GM21360 (cell line): Measurements from ENCODE around the gene TMEM61.
A peak's percentile ranks its signal among the peaks of the same experiment; 100 is the strongest.
"Not testable (repeated sequence)": the region's sequence is repeated elsewhere in the genome, so short reads cannot be mapped to it uniquely, and the experiment has no call there.

ENCODE experiments used
- ATAC-seq: cut with Tn5 transposase; IDR thresholded peaks from one replicate; pipeline ENCODE4 v1.9.1; 2021; ENCODE audit warnings: mild to moderate bottlenecking, moderate library complexity; ENCODE audit not compliant: unreplicated experiment

The TMEM61 gene

GRCh38 chr1:54980528-54981241 is at the start of gene TMEM61:
TMEM61 (plus strand) TSS chr1:54980628; CDS start chr1:54981066, 438 bp downstream.
- ATAC-seq: no peak

- no peak for ATAC-seq
These were observed 49.1 kb upstream of the TMEM61 start for GRCh38 chr1:54931275-54931840.

DNA sequence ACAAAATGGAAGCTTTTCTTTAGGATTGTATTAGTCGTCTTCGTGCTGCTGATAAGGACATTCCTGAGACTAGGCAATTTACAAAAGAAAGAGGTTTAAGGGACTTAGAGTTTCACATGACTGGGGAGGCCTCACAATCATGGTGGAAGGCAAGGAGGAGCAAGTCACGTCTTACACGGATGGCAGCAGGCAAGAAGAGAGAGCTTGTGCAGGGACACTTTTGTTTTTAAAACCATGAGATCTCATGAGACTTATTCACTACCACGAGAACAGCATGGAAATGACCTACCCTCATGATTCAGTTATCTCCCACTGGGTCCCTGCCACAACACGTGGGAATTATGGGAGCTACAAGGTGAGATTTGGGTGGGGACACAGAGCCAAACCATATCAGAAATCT is 46.3 kb upstream of the TMEM61 start:
- not testable (repeated sequence) for ATAC-seq

- ATAC-seq: no peak
These were observed 45.6 kb upstream of the TMEM61 start for GRCh38 chr1:54934869-54935268.

GRCh38 chr1:54936791-54937190 is 43.6 kb upstream of the TMEM61 start:
- no peak for ATAC-seq

DNA sequence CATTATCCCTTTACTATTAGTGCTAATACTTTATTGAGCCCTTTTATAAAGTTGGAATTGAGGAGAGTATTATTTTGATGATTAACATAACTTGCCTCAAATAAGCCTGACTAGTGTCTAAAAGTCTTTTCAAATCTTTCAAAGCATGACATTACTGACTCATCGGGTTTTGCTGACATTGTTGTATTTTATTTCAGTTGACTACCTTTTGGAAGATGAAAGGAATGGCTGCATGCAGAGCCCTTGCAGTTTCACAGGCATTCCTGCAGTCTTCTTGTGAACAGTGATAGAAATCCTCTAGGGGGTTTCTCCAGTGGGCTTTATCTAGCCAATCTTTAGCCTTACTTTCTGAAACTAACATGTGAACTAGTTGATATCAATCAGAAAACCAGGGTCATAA is 43.0 kb upstream of the TMEM61 start:
- no peak for ATAC-seq

DNA sequence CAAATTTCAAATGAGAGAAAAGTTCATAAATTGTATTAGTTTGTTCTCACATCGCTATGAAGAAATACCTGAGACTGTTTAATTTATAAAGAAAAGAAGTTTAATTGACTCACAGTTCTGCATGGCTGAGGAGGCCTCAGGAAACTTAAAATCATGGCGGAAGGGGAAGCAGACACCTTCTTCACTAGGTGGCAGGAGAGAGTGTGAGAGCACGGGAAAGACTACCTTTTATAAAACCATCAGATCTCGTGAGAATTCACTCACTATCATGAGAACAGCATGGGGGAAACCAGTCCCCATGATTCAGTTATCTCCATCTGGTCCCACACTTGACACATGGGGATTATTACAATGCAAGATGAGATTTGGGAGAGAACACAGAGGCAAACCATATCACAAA is 41.5 kb upstream of the TMEM61 start:
- ATAC-seq: not testable (repeated sequence)

DNA sequence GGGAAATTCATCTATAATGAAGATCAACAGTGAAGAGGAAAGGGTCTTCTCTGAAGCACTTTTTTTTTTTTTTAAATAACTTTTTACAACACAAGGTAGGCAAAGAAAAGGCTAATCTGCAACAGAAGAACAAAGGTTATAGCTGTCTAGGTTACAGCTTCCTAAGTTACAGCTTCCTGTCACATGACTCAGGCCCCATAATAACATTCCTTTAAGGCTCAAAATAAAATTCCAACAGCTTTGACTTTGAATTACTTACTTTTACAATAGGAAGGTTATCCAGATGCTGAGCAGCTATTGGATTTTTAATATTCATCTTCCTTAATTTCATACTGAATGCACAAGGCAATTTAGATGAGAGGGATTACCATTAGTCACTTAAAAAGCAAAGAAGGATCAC is 40.4 kb upstream of the TMEM61 start:
- ATAC-seq: no peak

DNA sequence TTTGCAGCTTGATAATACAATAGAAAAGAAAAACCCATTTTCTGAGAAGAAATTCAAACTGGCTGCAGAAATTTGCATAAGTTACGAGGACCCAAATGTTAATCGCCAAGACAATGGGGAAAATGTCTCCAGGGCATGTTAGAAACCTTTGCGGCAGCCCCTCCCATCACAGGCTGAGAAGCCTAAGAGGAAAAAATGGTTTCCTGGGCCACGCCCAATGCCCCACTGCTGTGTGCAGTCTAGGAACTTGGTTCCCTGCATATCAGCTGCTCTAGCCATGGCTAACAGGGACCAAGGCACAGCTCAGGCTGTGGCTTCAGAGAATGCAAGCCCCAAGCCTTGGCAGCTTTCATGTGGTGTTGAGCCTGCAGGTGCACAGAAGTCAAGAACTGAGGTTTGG is 37.5 kb upstream of the TMEM61 start:
- no peak for ATAC-seq

DNA sequence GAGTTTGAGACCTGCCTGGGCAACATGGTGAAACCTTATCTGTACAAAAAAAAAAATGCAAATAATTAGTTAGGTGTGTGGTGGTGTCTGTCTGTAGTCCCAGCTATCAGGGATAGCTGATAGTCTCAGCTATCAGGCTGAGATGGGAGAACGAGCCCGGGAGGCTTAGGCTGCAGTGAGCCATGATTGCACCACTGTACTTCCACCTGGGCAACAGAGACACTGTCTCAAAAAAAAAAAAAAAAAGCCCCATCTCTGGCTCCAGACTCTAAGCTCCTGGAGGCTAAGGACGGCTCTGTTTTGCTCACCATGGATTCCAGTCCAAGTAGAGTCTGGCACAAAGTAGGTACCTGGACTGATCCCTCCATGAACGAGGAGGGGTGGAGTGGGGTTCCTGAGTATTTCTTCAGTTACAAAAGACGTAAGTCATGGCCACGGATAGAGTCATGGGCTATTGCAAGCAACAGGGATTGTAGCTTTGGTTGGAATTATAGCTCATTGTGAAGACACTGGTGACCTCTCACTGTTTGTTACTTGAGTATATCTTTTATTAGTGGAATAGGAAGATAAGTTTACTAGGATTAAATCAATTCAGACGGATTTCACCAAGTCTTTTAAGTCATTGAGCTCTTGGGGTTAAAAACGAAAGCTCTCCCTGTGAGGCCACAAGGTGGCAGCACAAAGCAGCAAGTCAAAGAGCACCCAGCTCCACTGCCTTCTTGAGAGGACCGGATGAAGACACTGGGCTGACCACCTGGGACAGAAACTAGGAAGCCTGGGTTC is 35.6 kb upstream of the TMEM61 start:
- ATAC-seq: peak; percentile 74

DNA sequence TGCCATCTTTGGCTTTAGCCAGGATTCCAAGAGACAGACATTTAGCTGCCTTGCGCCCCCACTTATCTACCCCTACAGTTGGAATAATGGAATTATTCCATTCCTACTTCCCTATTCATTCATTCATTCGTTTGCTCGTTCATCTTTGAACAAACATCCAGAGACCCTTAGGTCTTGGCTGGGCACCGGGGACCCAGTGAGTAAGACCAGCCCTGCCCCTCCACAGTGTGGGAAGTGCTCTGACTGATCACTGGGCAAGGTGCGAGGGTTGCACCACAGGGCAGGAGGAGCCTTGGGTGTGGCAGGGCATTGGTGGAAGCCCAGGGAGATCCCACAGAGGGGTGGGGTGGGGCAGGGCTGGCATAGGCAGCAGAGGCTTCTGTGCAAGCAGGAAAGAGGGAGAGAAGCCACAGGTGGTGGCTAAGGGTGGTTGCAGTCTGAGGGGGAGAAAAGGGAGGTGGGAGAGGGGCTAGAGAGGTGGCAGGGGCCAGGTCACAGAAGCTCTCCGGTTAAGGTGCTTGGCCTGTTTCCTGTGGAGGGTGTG is 35.0 kb upstream of the TMEM61 start:
- no peak for ATAC-seq

- no peak for ATAC-seq
These were observed 32.9 kb upstream of the TMEM61 start for GRCh38 chr1:54947540-54947939.

- ATAC-seq: no peak
These were observed 31.4 kb upstream of the TMEM61 start for GRCh38 chr1:54949053-54949452.

DNA sequence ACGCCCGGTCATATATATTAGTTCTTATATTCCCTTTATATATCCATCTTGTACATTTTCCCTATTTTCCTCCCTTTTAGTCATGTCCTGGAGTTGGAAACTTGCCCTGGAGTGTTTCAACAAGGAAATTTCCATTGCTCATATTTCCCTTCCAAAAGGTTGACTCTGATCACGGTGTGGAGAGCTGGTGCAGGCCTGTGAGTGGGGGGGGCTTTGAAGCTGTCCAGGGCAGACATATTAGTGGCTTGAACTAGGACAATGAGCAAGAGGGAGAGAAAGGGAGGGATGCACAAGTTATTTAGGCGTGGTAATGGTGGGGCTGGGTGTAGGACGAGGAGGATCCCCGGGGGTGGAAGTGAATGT is 30.4 kb upstream of the TMEM61 start:
- ATAC-seq: no peak

DNA sequence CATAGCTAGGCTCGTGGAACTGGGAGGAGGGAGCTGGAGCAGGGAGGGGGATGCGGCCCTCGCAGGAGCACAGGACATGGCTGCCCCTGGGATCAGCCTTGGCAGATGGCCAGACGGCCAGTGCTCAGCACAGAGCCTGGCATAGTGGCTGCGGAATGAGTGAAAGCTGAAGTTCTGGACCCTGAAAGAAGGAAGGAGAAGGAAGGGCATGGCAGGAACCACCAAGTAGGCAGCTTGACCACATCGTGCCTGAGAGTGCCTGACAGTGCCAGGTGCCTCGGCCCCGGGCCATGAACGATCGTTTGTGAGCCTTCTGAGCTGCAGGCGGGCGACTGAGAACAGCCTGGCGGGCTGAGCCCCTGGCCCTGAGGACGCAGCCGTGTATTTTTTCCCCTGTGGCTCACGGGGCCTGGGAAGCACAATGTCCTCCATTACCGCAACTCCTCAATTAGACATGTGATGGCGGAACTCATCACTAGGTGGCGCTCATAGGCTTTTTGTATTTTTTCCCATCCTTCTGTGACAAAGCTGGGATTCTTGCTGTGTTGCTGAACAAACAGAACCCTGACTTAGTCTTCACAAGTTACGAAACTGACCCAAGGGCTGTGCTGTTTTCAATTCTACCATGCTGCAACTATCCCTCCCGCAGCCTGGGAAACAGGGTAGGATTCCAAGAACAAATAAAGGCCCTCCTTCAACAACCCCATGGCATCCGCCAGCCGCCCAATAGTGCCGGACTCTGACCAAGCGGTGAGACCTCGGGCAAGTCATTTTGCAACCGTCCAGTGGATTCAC is 29.9 kb upstream of the TMEM61 start:
- no peak for ATAC-seq

GRCh38 chr1:54951810-54952226 is 28.6 kb upstream of the TMEM61 start:
- no peak for ATAC-seq

- ATAC-seq: no peak
These were observed 27.3 kb upstream of the TMEM61 start for GRCh38 chr1:54952950-54953718.

- no peak for ATAC-seq
These were observed 26.6 kb upstream of the TMEM61 start for GRCh38 chr1:54953846-54954245.

DNA sequence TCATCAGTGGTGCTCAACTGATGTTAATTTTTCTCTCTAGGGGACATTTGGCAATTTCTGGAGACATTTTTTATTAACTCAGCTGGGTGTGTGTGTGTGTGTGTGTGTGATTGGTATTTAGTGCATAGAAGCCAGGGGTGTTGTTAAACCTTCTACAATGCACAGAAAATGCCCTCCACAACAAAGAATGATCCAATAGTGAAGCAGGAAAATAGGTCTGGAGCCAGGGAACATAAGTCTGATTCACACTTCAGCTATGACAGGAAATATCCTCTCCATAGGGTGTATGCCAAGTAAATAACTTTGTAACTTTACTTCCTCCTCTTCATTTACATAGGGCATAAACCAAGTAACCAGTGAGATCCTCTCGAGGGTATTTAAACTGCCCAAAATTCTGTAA is 25.1 kb upstream of the TMEM61 start:
- ATAC-seq: no peak

GRCh38 chr1:54956726-54957125 is 23.7 kb upstream of the TMEM61 start:
- no peak for ATAC-seq
